Measurements from ENCODE around the gene GALNT18.

GALNT18 gene

GRCh38 chr11:11435635-11436034, 186.2 kb downstream of the GALNT18 start:
- POLR2A ChIA-PET = no interaction called here
- Histone ChIP-seq H3K4me3 (ENCODE audit: low read depth, low read length) (no peak overlapping the region), H3K27ac (ENCODE audit: extremely low read depth, low read depth, low read length) (no peak overlapping the region), H3K4me1 (ENCODE audit: control insufficient read depth, insufficient read depth, low read length) (no peaks in the 10 kb centered on the region), H3K9me3 (ENCODE audit: control insufficient read depth, insufficient read depth, low read depth, low read length) (no peaks in the 10 kb centered on the region), H3K36me3 (ENCODE audit: control insufficient read depth in 2 of 2, insufficient read depth in 1 of 2, low read length in 2 of 2) (peaks cover 0 to 6% of the 10 kb centered on the region in 2 experiments; a peak in 1 of 3 replicates)
- TF ChIP-seq REST (tag by site-specific recombination; IDR thresholded peaks at IDR 0.05) (no peak), ZNF692 (tag by site-specific recombination; IDR thresholded peaks at IDR 0.05) (no peak), ZNF621 (tag by site-specific recombination; IDR thresholded peaks at IDR 0.05) (no peak), ZNF629 (tag by site-specific recombination; IDR thresholded peaks at IDR 0.05) (no peak), ZNF777 (tag by site-specific recombination; IDR thresholded peaks at IDR 0.05; ENCODE audit: borderline replicate concordance) (no peak)
- TF ChIP-seq, protein P1, sequence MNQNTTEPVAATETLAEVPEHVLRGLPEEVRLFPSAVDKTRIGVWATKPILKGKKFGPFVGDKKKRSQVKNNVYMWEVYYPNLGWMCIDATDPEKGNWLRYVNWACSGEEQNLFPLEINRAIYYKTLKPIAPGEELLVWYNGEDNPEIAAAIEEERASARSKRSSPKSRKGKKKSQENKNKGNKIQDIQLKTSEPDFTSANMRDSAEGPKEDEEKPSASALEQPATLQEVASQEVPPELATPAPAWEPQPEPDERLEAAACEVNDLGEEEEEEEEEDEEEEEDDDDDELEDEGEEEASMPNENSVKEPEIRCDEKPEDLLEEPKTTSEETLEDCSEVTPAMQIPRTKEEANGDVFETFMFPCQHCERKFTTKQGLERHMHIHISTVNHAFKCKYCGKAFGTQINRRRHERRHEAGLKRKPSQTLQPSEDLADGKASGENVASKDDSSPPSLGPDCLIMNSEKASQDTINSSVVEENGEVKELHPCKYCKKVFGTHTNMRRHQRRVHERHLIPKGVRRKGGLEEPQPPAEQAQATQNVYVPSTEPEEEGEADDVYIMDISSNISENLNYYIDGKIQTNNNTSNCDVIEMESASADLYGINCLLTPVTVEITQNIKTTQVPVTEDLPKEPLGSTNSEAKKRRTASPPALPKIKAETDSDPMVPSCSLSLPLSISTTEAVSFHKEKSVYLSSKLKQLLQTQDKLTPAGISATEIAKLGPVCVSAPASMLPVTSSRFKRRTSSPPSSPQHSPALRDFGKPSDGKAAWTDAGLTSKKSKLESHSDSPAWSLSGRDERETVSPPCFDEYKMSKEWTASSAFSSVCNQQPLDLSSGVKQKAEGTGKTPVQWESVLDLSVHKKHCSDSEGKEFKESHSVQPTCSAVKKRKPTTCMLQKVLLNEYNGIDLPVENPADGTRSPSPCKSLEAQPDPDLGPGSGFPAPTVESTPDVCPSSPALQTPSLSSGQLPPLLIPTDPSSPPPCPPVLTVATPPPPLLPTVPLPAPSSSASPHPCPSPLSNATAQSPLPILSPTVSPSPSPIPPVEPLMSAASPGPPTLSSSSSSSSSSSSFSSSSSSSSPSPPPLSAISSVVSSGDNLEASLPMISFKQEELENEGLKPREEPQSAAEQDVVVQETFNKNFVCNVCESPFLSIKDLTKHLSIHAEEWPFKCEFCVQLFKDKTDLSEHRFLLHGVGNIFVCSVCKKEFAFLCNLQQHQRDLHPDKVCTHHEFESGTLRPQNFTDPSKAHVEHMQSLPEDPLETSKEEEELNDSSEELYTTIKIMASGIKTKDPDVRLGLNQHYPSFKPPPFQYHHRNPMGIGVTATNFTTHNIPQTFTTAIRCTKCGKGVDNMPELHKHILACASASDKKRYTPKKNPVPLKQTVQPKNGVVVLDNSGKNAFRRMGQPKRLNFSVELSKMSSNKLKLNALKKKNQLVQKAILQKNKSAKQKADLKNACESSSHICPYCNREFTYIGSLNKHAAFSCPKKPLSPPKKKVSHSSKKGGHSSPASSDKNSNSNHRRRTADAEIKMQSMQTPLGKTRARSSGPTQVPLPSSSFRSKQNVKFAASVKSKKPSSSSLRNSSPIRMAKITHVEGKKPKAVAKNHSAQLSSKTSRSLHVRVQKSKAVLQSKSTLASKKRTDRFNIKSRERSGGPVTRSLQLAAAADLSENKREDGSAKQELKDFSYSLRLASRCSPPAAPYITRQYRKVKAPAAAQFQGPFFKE (tag by site-specific recombination; IDR thresholded peaks at IDR 0.05; ENCODE audit: borderline replicate concordance) = no peak
- CTCF ChIA-PET = no interaction called here

GRCh38 chr11:11433960-11434359, 187.8 kb downstream of the GALNT18 start:
- POLR2A ChIA-PET = no interaction called here
- Histone ChIP-seq H3K4me1 (ENCODE audit: control insufficient read depth, insufficient read depth, low read length) (no peaks in the 10 kb centered on the region), H3K27ac (ENCODE audit: extremely low read depth, low read depth, low read length) (no peak overlapping the region), H3K36me3 (ENCODE audit: control insufficient read depth in 2 of 2, insufficient read depth in 1 of 2, low read length in 2 of 2) (peaks cover 0 to 6% of the 10 kb centered on the region in 2 experiments; a peak in 1 of 3 replicates), H3K9me3 (ENCODE audit: control insufficient read depth, insufficient read depth, low read depth, low read length) (no peaks in the 10 kb centered on the region), H3K4me3 (ENCODE audit: low read depth, low read length) (no peak overlapping the region)
- CTCF ChIA-PET = interaction anchor here (0.6 kb wide), 1 partner anchor 415 kb away, joined by 3 read pairs; no protein-coding TSS in a partner anchor
- TF ChIP-seq ZNF645 (tag by site-specific recombination; IDR thresholded peaks at IDR 0.05) (no peak), ZNF350 (tag by site-specific recombination; IDR thresholded peaks at IDR 0.05) (no peak), ZNF23 (tag by site-specific recombination; IDR thresholded peaks at IDR 0.05; ENCODE audit: borderline replicate concordance) (no peak), ZNF596 (tag by site-specific recombination; IDR thresholded peaks at IDR 0.05) (no peak), ZNF16 (tag by site-specific recombination; IDR thresholded peaks at IDR 0.05; ENCODE audit: low read depth) (no peak), ZNF670 (tag by site-specific recombination; IDR thresholded peaks at IDR 0.05; ENCODE audit: low read depth) (no peak), ZNF19 (tag by site-specific recombination; IDR thresholded peaks at IDR 0.05; ENCODE audit: low read depth) (no peak), ZNF221 (tag by site-specific recombination; IDR thresholded peaks at IDR 0.05; ENCODE audit: borderline replicate concordance) (no peak), ZNF776 (tag by site-specific recombination; IDR thresholded peaks at IDR 0.05; ENCODE audit: borderline replicate concordance) (no peak), ZNF132 (tag by site-specific recombination; IDR thresholded peaks at IDR 0.05; ENCODE audit: borderline replicate concordance) (no peak), ZNF302 (tag by site-specific recombination; IDR thresholded peaks at IDR 0.05; ENCODE audit: low read depth) (no peak)
- TF ChIP-seq, protein P2, sequence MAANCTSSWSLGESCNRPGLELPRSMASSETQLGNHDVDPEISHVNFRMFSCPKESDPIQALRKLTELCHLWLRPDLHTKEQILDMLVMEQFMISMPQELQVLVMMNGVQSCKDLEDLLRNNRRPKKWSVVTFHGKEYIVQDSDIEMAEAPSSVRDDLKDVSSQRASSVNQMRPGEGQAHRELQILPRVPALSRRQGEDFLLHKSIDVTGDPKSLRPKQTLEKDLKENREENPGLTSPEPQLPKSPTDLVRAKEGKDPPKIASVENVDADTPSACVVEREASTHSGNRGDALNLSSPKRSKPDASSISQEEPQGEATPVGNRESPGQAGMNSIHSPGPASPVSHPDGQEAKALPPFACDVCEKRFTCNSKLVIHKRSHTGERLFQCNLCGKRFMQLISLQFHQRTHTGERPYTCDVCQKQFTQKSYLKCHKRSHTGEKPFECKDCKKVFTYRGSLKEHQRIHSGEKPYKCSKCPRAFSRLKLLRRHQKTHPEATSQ (tag by site-specific recombination; IDR thresholded peaks at IDR 0.05) = no peak
- TF ChIP-seq, protein P3, sequence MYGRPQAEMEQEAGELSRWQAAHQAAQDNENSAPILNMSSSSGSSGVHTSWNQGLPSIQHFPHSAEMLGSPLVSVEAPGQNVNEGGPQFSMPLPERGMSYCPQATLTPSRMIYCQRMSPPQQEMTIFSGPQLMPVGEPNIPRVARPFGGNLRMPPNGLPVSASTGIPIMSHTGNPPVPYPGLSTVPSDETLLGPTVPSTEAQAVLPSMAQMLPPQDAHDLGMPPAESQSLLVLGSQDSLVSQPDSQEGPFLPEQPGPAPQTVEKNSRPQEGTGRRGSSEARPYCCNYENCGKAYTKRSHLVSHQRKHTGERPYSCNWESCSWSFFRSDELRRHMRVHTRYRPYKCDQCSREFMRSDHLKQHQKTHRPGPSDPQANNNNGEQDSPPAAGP (tag by site-specific recombination; IDR thresholded peaks at IDR 0.05) = no peak
